Measurements from ENCODE around the gene NPL.

DNA sequence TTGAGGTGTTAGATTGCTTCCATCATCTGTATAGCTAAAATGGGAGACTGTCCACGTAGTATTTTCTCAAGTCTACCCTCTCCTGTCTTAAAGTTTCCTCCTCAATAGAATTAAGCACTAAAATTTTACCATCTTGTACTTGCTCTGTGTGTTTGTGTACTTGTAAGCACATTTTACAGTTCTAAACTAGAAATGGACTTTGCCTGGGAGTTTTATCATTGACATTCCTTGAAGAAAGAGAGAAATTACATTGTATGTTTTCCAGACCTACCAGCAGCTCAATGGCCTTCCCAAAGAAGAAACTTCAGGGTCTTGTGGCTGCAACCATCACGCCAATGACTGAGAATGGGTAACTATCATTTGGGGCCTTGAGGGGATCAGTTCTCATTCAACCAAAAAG, 4.5 kb downstream of the NPL start:
- TF ChIP-seq, protein P1, sequence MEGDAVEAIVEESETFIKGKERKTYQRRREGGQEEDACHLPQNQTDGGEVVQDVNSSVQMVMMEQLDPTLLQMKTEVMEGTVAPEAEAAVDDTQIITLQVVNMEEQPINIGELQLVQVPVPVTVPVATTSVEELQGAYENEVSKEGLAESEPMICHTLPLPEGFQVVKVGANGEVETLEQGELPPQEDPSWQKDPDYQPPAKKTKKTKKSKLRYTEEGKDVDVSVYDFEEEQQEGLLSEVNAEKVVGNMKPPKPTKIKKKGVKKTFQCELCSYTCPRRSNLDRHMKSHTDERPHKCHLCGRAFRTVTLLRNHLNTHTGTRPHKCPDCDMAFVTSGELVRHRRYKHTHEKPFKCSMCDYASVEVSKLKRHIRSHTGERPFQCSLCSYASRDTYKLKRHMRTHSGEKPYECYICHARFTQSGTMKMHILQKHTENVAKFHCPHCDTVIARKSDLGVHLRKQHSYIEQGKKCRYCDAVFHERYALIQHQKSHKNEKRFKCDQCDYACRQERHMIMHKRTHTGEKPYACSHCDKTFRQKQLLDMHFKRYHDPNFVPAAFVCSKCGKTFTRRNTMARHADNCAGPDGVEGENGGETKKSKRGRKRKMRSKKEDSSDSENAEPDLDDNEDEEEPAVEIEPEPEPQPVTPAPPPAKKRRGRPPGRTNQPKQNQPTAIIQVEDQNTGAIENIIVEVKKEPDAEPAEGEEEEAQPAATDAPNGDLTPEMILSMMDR (IDR thresholded peaks at IDR 0.05), result no peak
- no peak for TF ChIP-seq RAD21 (IDR thresholded peaks at IDR 0.05; ENCODE audit: low read length)
- TF ChIP-seq SMC3 (IDR thresholded peaks at IDR 0.05; ENCODE audit: low read depth, low read length), result no peak
- TF ChIP-seq, protein P2, sequence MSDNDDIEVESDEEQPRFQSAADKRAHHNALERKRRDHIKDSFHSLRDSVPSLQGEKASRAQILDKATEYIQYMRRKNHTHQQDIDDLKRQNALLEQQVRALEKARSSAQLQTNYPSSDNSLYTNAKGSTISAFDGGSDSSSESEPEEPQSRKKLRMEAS (IDR thresholded peaks at IDR 0.05; ENCODE audit: low read depth), result no peak
- no peak for TF ChIP-seq EP300 (IDR thresholded peaks at IDR 0.05; ENCODE audit: borderline replicate concordance in 1 of 2, low read depth in 1 of 2, low read length in 1 of 2)
- no peak for TF ChIP-seq TCF12 (IDR thresholded peaks at IDR 0.05)
- TF ChIP-seq FOXM1 (IDR thresholded peaks at IDR 0.05; ENCODE audit: low read depth), result no peak
- no peak for TF ChIP-seq JUND (IDR thresholded peaks at IDR 0.05)
- no peak for TF ChIP-seq RFX5 (IDR thresholded peaks at IDR 0.05; ENCODE audit: low read length)
- TF ChIP-seq RCOR1 (IDR thresholded peaks at IDR 0.05; ENCODE audit: low read length), result no peak
- TF ChIP-seq, protein P3, sequence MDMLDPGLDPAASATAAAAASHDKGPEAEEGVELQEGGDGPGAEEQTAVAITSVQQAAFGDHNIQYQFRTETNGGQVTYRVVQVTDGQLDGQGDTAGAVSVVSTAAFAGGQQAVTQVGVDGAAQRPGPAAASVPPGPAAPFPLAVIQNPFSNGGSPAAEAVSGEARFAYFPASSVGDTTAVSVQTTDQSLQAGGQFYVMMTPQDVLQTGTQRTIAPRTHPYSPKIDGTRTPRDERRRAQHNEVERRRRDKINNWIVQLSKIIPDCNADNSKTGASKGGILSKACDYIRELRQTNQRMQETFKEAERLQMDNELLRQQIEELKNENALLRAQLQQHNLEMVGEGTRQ (IDR thresholded peaks at IDR 0.05; ENCODE audit: borderline replicate concordance, low read depth, low read length), result no peak
